ENCODE measurements around the gene ABHD16A. TPM values are rescaled to one million over a fixed set of nuclear protein-coding genes. Genes with fewer than 3 reads are reported as not detected.

ABHD16A gene
- total and polyA plus RNA-seq, 2 of the 13 experiments (the other 11 are each of a cell fraction or from before 2014, with no cell fraction given) = 43.5 to 45.4 TPM

GRCh38 chr6:31660381-31661261 is 42.5 kb downstream of the ABHD16A start, which contains the start of gene C6orf47 (continued):
- TF ChIP-seq THAP9 (CRISPR knock-in tag; IDR thresholded peaks at IDR 0.05; ENCODE audit: borderline replicate concordance) (no peak), FOXP4 (CRISPR knock-in tag; IDR thresholded peaks at IDR 0.05) (peak; percentile 51; the same call in 1 of the 2 replicates), DRAP1 (CRISPR knock-in tag; IDR thresholded peaks at IDR 0.05) (peak; percentile 71), KLF13 (CRISPR knock-in tag; IDR thresholded peaks at IDR 0.05) (peak; percentile 41; the same call in 1 of the 2 replicates), ZNF839 (CRISPR knock-in tag; IDR thresholded peaks at IDR 0.05; ENCODE audit: borderline replicate concordance) (peak; percentile 89; the same call in 1 of the 2 replicates), POGZ (CRISPR knock-in tag; IDR thresholded peaks at IDR 0.05) (peak; percentile 50), ZFY (CRISPR knock-in tag; IDR thresholded peaks at IDR 0.05) (peak; percentile 98), PRDM10 (CRISPR knock-in tag; IDR thresholded peaks at IDR 0.05; ENCODE audit: low read depth) (no peak), HNRNPLL (IDR thresholded peaks at IDR 0.05; ENCODE audit: low read depth, low read length, poor library complexity, severe bottlenecking) (peak; percentile 88), ZNF569 (CRISPR knock-in tag; IDR thresholded peaks at IDR 0.05; ENCODE audit: borderline replicate concordance) (no peak), ZNF562 (CRISPR knock-in tag; IDR thresholded peaks at IDR 0.05; ENCODE audit: borderline replicate concordance) (no peak), YEATS2 (CRISPR knock-in tag; IDR thresholded peaks at IDR 0.05; ENCODE audit: borderline replicate concordance) (peak; percentile 36; the same call in 1 of the 2 replicates), STAT6 (CRISPR knock-in tag; IDR thresholded peaks at IDR 0.05; ENCODE audit: borderline replicate concordance) (peak; percentile 80; the same call in 1 of the 2 replicates), MYC (CRISPR knock-in tag; IDR thresholded peaks at IDR 0.05; ENCODE audit: borderline replicate concordance) (peak; percentile 65; the same call in 1 of the 2 replicates)
